WTC11 (cell line): ENCODE results near the gene RPL18. TPM values are rescaled to one million over a fixed set of nuclear protein-coding genes. Genes with fewer than 3 reads are reported as not detected.

Source experiments
- ATAC-seq: fragments of 200-7000 bp; cut with Tn5 transposase; 2 replicates; pipeline ENCODE4 v1.10.0; 2021; ENCODE audit warnings: mild to moderate bottlenecking, moderate library complexity
- CTCF ChIA-PET: fragments of 300-600 bp; sonication (Branson Sonifier 250); formaldehyde crosslinking; loops from one replicate; lab custom pipeline; 2021; ENCODE audit warnings: antibody characterized with exemption; lab: Charles Lee
- POLR2A ChIA-PET: fragments of 350-600 bp; sonication (Branson Sonifier 250); formaldehyde crosslinking; loops from one replicate; lab custom pipeline; 2021; ENCODE audit warnings: antibody characterized with exemption; lab: Charles Lee
- DNase-seq: peaks from one replicate; pipeline ENCODE4 v3.0.0; 2021; ENCODE audit warnings: low spot score
- H3K27ac Mint-ChIP-seq: 2 replicates; pipeline ENCODE4 v1.8.0; 2021; ENCODE audit warnings: mixed read lengths
- H3K27me3 Mint-ChIP-seq: 2 replicates; pipeline ENCODE4 v1.8.0; 2021; ENCODE audit warnings: low read depth, mild to moderate bottlenecking, moderate library complexity, mixed read lengths
- H3K36me3 Mint-ChIP-seq: 2 replicates; pipeline ENCODE4 v1.8.0; 2021; ENCODE audit warnings: mixed read lengths
- H3K4me1 Mint-ChIP-seq: 2 replicates; pipeline ENCODE4 v1.8.0; 2022; ENCODE audit warnings: mixed read lengths
- H3K4me3 Mint-ChIP-seq: 2 replicates; pipeline ENCODE4 v1.8.0; 2021; ENCODE audit warnings: mild to moderate bottlenecking, moderate library complexity, mixed read lengths
- H3K9me3 Mint-ChIP-seq: 2 replicates; pipeline ENCODE4 v1.8.0; 2021; ENCODE audit warnings: mixed read lengths
- ATF1 ChIP-seq: sonication (generic); formaldehyde crosslinking; IDR thresholded peaks from 2 replicates; pipeline ENCODE4 v1.8.1; 2023; ENCODE audit warnings: mild to moderate bottlenecking, moderate library complexity, missing genetic modification reagents
- CREB1 ChIP-seq: sonication (generic); formaldehyde crosslinking; IDR thresholded peaks from 2 replicates; pipeline ENCODE4 v1.8.0; 2023; ENCODE audit warnings: mild to moderate bottlenecking, missing genetic modification reagents
- FOXJ3 ChIP-seq: sonication (generic); formaldehyde crosslinking; IDR thresholded peaks from 2 replicates; pipeline ENCODE4 v1.9.0; 2021; ENCODE audit warnings: missing genetic modification reagents, mild to moderate bottlenecking, borderline replicate concordance
- IRF1 ChIP-seq: sonication (generic); formaldehyde crosslinking; IDR thresholded peaks from 2 replicates; pipeline ENCODE4 v1.8.0; 2023; ENCODE audit warnings: missing genetic modification reagents
- JAZF1 ChIP-seq: fragments of 250-450 bp; sonication (Bioruptor Pico); IDR thresholded peaks from 2 replicates; pipeline ENCODE4 v1.9.0; 2021; ENCODE audit warnings: moderate library complexity, mild to moderate bottlenecking, inconsistent platforms
- KAT7 ChIP-seq: sonication (generic); formaldehyde crosslinking; IDR thresholded peaks from 2 replicates; pipeline ENCODE4 v1.8.1; 2023; ENCODE audit warnings: missing genetic modification reagents, mild to moderate bottlenecking, borderline replicate concordance
- MYBL2 ChIP-seq: sonication (generic); formaldehyde crosslinking; IDR thresholded peaks from 2 replicates; pipeline ENCODE4 v1.8.1; 2023; ENCODE audit warnings: mild to moderate bottlenecking, moderate library complexity, missing genetic modification reagents
- NFE2L1 ChIP-seq: sonication (generic); formaldehyde crosslinking; IDR thresholded peaks from 2 replicates; pipeline ENCODE4 v1.8.1; 2023; ENCODE audit warnings: missing genetic modification reagents
- NR3C1 ChIP-seq: sonication (generic); formaldehyde crosslinking; conservative IDR thresholded peaks from 2 replicates; pipeline ENCODE4 v1.8.1; 2023; ENCODE audit warnings: low read depth, mild to moderate bottlenecking, missing genetic modification reagents
- PREB ChIP-seq: sonication (generic); formaldehyde crosslinking; IDR thresholded peaks from 2 replicates; pipeline ENCODE4 v1.8.1; 2022; ENCODE audit warnings: mild to moderate bottlenecking, missing genetic modification reagents, moderate library complexity, borderline replicate concordance
- TEAD1 ChIP-seq: sonication (generic); formaldehyde crosslinking; IDR thresholded peaks from 2 replicates; pipeline ENCODE4 v1.8.0; 2022; ENCODE audit warnings: mild to moderate bottlenecking, missing genetic modification reagents
- TEAD4 ChIP-seq: sonication (generic); formaldehyde crosslinking; IDR thresholded peaks from 2 replicates; pipeline ENCODE4 v1.8.0; 2022; ENCODE audit warnings: mild to moderate bottlenecking, missing genetic modification reagents
- ZNF121 ChIP-seq: sonication (generic); formaldehyde crosslinking; IDR thresholded peaks from 2 replicates; pipeline ENCODE4 v1.8.0; 2023; ENCODE audit warnings: missing genetic modification reagents
- ZNF138 ChIP-seq: sonication (generic); formaldehyde crosslinking; conservative IDR thresholded peaks from 2 replicates; pipeline ENCODE4 v1.8.1; 2022; ENCODE audit warnings: mild to moderate bottlenecking, moderate library complexity, missing genetic modification reagents
- ZNF263 ChIP-seq: sonication (generic); formaldehyde crosslinking; IDR thresholded peaks from 2 replicates; pipeline ENCODE4 v1.8.1; 2022; ENCODE audit warnings: low read depth, mild to moderate bottlenecking, moderate library complexity, missing genetic modification reagents
- ZNF317 ChIP-seq: sonication (generic); formaldehyde crosslinking; IDR thresholded peaks from 2 replicates; pipeline ENCODE4 v1.8.1; 2023; ENCODE audit warnings: low read depth, mild to moderate bottlenecking, moderate library complexity, missing genetic modification reagents, borderline replicate concordance
- ZNF671 ChIP-seq: fragments of 250-450 bp; sonication (Bioruptor Pico); IDR thresholded peaks from 2 replicates; pipeline ENCODE4 v1.8.0; 2021; ENCODE audit warnings: mild to moderate bottlenecking
- total RNA-seq: library from RNA; stranded (reverse); gene quantifications from 3 replicates; pipeline ENCODE4 v1.2.3, GENCODE V29; 2021
- TF ChIP-seq, protein P1 (sequence below): fragments of 250-450 bp; sonication (Bioruptor Pico); IDR thresholded peaks from 2 replicates; pipeline ENCODE4 v1.9.0; 2021; ENCODE audit warnings: mild to moderate bottlenecking
- TF ChIP-seq, protein P2 (sequence below): sonication (generic); formaldehyde crosslinking; IDR thresholded peaks from 2 replicates; pipeline ENCODE4 v1.8.1; 2022; ENCODE audit warnings: missing genetic modification reagents, borderline replicate concordance
- TF ChIP-seq, protein P3 (sequence below): sonication (generic); formaldehyde crosslinking; IDR thresholded peaks from 2 replicates; pipeline ENCODE4 v1.8.1; 2023; ENCODE audit warnings: mild to moderate bottlenecking, missing genetic modification reagents, moderate library complexity
- TF ChIP-seq, protein P4 (sequence below): sonication (generic); formaldehyde crosslinking; IDR thresholded peaks from 2 replicates; pipeline ENCODE4 v1.8.1; 2023; ENCODE audit warnings: mild to moderate bottlenecking, missing genetic modification reagents, moderate library complexity
- TF ChIP-seq, protein P5 (sequence below): sonication (generic); formaldehyde crosslinking; IDR thresholded peaks from 2 replicates; pipeline ENCODE4 v1.8.1; 2022; ENCODE audit warnings: low read depth, mild to moderate bottlenecking, moderate library complexity, missing genetic modification reagents, borderline replicate concordance
- TF ChIP-seq, protein P6 (sequence below): sonication (generic); formaldehyde crosslinking; conservative IDR thresholded peaks from 2 replicates; pipeline ENCODE4 v1.8.1; 2023; ENCODE audit warnings: mild to moderate bottlenecking, low read depth, missing genetic modification reagents, moderate library complexity

RPL18 gene
- total RNA-seq, 1 experiment from 2014 or later, result 1,712 TPM

DNA sequence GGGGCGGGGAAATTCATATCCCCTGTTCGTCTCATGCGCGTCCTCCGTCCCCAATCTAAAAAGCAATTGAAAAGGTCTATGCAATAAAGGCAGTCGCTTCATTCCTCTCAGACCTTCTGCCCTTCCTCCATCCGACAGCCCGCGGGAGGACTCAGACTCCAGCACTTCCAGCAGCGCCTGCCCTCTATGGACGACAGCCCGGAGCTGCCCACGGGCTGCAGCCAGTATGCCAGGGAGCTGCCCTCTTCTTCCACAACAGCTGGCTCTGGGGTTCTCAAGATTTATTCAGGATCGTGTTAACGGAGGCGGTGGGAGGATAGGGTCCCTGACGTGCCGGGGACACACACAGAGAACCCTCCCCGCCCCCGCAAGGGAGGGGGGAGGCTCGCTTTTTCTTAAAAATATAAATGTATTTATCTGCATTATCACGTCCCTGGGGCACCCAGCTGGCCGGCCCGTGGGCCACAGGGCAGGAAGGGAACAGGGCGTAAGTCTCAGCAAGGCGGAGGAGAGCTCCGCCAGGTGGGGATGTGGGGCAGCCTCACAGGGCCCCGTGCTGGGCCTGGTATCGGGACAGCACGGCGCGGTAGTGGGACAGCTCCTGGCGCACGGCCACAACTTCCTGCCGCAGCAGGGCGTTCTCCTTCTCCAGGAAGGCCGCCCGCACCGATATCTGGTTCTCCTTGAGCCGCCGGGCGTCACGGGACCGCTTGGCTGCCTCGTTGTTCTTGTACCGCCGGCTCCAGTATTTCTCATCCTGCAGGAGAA is 11.5 kb upstream of the RPL18 start:
- H3K4me3 Mint-ChIP-seq, result peak overlapping the region; percentile 71
- DNase-seq (peak; percentile 72), ATAC-seq (peak; percentile 11)
- H3K27ac Mint-ChIP-seq, result peak overlapping the region; percentile 99
- H3K36me3 Mint-ChIP-seq, result no peaks in the 10 kb centered on the region
- no peaks in the 10 kb centered on the region for H3K27me3 Mint-ChIP-seq
- no peaks in the 10 kb centered on the region for H3K9me3 Mint-ChIP-seq
- CTCF ChIA-PET, result interaction anchor here (0.6 to 3.0 kb wide), 25 partner anchors 8 to 363 kb away, joined by 3 to 20 read pairs (median 4); partner anchors contain the start of genes CA11, FAM83E, RPL18 and RUVBL2
- POLR2A ChIA-PET, result interaction anchor here (0.5 to 3.4 kb wide), 16 partner anchors 9 to 363 kb away, joined by 3 to 23 read pairs (median 4); partner anchors contain the start of genes CA11, FAM83E, RPL18 and RUVBL2
- peaks cover 32% of the 10 kb centered on the region for H3K4me1 Mint-ChIP-seq
- TF ChIP-seq NR3C1 (CRISPR knock-in tag) (0 out of 2 replicates have a peak, but pooled peaks have one; percentile 71), ZNF263 (CRISPR knock-in tag) (peak; percentile 44), CREB1 (CRISPR knock-in tag) (no peak), KAT7 (no peak), ZNF317 (CRISPR knock-in tag) (no peak), ZNF121 (peak; percentile 95), TEAD1 (CRISPR knock-in tag) (no peak), MYBL2 (CRISPR knock-in tag) (0 out of 2 replicates have a peak, but pooled peaks have one; percentile 29), JAZF1 (CRISPR knock-in tag) (no peak), ATF1 (CRISPR knock-in tag) (no peak), PREB (CRISPR knock-in tag) (no peak), ZNF138 (CRISPR knock-in tag) (no peak), IRF1 (no peak), NFE2L1 (CRISPR knock-in tag) (no peak), ZNF671 (CRISPR knock-in tag) (no peak), TEAD4 (no peak), FOXJ3 (no peak)
- TF ChIP-seq, protein P1, sequence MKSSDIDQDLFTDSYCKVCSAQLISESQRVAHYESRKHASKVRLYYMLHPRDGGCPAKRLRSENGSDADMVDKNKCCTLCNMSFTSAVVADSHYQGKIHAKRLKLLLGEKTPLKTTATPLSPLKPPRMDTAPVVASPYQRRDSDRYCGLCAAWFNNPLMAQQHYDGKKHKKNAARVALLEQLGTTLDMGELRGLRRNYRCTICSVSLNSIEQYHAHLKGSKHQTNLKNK (CRISPR knock-in tag), result no peak
- TF ChIP-seq, protein P2, sequence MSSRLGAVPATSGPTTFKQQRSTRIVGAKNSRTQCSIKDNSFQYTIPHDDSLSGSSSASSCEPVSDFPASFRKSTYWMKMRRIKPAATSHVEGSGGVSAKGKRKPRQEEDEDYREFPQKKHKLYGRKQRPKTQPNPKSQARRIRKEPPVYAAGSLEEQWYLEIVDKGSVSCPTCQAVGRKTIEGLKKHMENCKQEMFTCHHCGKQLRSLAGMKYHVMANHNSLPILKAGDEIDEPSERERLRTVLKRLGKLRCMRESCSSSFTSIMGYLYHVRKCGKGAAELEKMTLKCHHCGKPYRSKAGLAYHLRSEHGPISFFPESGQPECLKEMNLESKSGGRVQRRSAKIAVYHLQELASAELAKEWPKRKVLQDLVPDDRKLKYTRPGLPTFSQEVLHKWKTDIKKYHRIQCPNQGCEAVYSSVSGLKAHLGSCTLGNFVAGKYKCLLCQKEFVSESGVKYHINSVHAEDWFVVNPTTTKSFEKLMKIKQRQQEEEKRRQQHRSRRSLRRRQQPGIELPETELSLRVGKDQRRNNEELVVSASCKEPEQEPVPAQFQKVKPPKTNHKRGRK (CRISPR knock-in tag), result no peak
- TF ChIP-seq, protein P3, sequence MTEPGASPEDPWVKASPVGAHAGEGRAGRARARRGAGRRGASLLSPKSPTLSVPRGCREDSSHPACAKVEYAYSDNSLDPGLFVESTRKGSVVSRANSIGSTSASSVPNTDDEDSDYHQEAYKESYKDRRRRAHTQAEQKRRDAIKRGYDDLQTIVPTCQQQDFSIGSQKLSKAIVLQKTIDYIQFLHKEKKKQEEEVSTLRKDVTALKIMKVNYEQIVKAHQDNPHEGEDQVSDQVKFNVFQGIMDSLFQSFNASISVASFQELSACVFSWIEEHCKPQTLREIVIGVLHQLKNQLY, result no peak
- TF ChIP-seq, protein P4, sequence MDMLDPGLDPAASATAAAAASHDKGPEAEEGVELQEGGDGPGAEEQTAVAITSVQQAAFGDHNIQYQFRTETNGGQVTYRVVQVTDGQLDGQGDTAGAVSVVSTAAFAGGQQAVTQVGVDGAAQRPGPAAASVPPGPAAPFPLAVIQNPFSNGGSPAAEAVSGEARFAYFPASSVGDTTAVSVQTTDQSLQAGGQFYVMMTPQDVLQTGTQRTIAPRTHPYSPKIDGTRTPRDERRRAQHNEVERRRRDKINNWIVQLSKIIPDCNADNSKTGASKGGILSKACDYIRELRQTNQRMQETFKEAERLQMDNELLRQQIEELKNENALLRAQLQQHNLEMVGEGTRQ (CRISPR knock-in tag), result peak; percentile 39; the same call in 1 of the 2 replicates
- TF ChIP-seq, protein P5, sequence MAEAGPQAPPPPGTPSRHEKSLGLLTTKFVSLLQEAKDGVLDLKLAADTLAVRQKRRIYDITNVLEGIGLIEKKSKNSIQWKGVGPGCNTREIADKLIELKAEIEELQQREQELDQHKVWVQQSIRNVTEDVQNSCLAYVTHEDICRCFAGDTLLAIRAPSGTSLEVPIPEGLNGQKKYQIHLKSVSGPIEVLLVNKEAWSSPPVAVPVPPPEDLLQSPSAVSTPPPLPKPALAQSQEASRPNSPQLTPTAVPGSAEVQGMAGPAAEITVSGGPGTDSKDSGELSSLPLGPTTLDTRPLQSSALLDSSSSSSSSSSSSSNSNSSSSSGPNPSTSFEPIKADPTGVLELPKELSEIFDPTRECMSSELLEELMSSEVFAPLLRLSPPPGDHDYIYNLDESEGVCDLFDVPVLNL (CRISPR knock-in tag), result no peak
- TF ChIP-seq, protein P6, sequence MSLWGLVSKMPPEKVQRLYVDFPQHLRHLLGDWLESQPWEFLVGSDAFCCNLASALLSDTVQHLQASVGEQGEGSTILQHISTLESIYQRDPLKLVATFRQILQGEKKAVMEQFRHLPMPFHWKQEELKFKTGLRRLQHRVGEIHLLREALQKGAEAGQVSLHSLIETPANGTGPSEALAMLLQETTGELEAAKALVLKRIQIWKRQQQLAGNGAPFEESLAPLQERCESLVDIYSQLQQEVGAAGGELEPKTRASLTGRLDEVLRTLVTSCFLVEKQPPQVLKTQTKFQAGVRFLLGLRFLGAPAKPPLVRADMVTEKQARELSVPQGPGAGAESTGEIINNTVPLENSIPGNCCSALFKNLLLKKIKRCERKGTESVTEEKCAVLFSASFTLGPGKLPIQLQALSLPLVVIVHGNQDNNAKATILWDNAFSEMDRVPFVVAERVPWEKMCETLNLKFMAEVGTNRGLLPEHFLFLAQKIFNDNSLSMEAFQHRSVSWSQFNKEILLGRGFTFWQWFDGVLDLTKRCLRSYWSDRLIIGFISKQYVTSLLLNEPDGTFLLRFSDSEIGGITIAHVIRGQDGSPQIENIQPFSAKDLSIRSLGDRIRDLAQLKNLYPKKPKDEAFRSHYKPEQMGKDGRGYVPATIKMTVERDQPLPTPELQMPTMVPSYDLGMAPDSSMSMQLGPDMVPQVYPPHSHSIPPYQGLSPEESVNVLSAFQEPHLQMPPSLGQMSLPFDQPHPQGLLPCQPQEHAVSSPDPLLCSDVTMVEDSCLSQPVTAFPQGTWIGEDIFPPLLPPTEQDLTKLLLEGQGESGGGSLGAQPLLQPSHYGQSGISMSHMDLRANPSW, result no peak
